Measurements from ENCODE around the gene ZBBX. TPM values are rescaled to one million over a fixed set of nuclear protein-coding genes. Genes with fewer than 3 reads are reported as not detected.

Gene ZBBX
- polyA plus RNA-seq, 1 of the 3 experiments (the other 2 are of a cell fraction) = 0.18 TPM

DNA sequence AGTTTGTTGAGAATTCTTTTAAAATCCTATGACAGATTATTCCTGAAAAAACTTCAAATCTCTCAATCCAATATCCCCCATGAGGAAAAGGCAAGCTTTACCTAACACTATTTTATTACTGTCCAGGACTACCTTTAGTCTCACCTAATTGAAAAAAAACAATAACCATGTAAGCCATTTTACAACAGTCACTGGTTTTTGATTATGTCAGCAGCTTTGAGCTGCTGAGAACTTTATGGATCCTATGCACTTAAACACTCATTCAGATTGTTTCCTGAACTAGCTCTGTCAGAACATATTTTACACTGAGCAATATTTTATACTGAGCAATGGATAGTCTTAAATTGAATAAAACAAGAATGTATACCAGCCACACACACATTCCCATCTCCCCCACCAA lies 79.9 kb downstream of the ZBBX start:
- TF ChIP-seq NRF1 (IDR thresholded peaks at IDR 0.05; ENCODE audit: low read depth, low read length) = no peak
- no peak for TF ChIP-seq RXRA (IDR thresholded peaks at IDR 0.05; ENCODE audit: borderline replicate concordance, low read depth)
- TF ChIP-seq CHD2 (IDR thresholded peaks at IDR 0.05; ENCODE audit: low read length, partially characterized antibody) = no peak
- TF ChIP-seq EP300 (IDR thresholded peaks at IDR 0.05; ENCODE audit: borderline replicate concordance in 1 of 2, low read depth in 1 of 2, low read length in 1 of 2) = no peak
- no peak for TF ChIP-seq TAF1 (IDR thresholded peaks at IDR 0.05; ENCODE audit: borderline replicate concordance, low read depth, low read length)
- H2AFZ ChIP-seq (ENCODE audit: low read depth) = no peak overlapping the region
- DNase-seq = no peak
- no peaks in the 10 kb centered on the region for H3K9me2 ChIP-seq
- no peaks in the 10 kb centered on the region for H3K27me3 ChIP-seq (ENCODE audit: insufficient read depth)
- H3K9me3 ChIP-seq = no peaks in the 10 kb centered on the region
- H4K20me1 ChIP-seq (ENCODE audit: insufficient read depth) = no peaks in the 10 kb centered on the region
- no peaks in the 10 kb centered on the region for H3K4me1 ChIP-seq (ENCODE audit: control insufficient read depth in 1 of 2, insufficient read depth in 2 of 2, low read depth in 1 of 2, low read length in 1 of 2)
- H3K4me3 ChIP-seq (ENCODE audit: low read depth in 2 of 2, low read length in 1 of 2) = no peak overlapping the region
- no peaks in the 10 kb centered on the region for H3F3A ChIP-seq (replicated peaks; ENCODE audit: insufficient read depth)
- no peak overlapping the region for H3K9ac ChIP-seq
- H3K79me2 ChIP-seq (ENCODE audit: insufficient read depth) = no peaks in the 10 kb centered on the region
- H3K4me2 ChIP-seq = no peak overlapping the region
- no peaks in the 10 kb centered on the region for H3K36me3 ChIP-seq (replicated peaks in 1 of 2; ENCODE audit: control insufficient read depth in 1 of 2, insufficient read depth in 2 of 2, low read length in 1 of 2)
- CTCF ChIA-PET = no interaction called here
- POLR2A ChIA-PET = no interaction called here
- H3K27ac ChIP-seq (ENCODE audit: low read depth in 2 of 2, low read length in 1 of 2) = no peak overlapping the region

DNA sequence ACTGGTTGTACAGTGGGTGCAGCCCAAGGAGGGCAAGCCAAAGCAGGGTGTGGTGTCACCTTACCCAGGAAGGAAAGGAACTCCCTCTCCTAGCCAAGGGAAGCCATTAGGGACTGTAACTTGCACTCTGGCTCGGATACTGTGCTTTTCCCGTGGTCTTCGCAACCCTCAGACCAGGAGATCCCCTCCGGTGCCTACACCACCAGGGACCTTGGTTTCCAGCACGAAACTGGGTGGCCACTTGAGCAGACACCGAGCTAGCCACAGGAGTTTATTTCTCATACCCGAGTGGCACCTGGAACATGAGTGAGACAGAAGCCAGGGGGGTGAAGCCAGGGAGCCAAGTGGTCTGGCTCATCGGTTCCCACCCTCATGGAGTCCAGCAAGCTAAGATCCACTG lies 90.7 kb downstream of the ZBBX start:
- no peak overlapping the region for H3K4me2 ChIP-seq
- H3K27ac ChIP-seq (ENCODE audit: low read depth in 2 of 2, low read length in 1 of 2) = no peak overlapping the region
- no peaks in the 10 kb centered on the region for H4K20me1 ChIP-seq (ENCODE audit: insufficient read depth)
- H3K27me3 ChIP-seq (ENCODE audit: insufficient read depth) = no peaks in the 10 kb centered on the region
- H3K4me3 ChIP-seq (ENCODE audit: low read depth in 2 of 2, low read length in 1 of 2) = no peak overlapping the region
- H3K79me2 ChIP-seq (ENCODE audit: insufficient read depth) = no peaks in the 10 kb centered on the region
- H3K9me2 ChIP-seq = no peaks in the 10 kb centered on the region
- no peaks in the 10 kb centered on the region for H3F3A ChIP-seq (replicated peaks; ENCODE audit: insufficient read depth)
- H3K9me3 ChIP-seq = no peaks in the 10 kb centered on the region
- H3K36me3 ChIP-seq (replicated peaks in 1 of 2; ENCODE audit: control insufficient read depth in 1 of 2, insufficient read depth in 2 of 2, low read length in 1 of 2) = no peaks in the 10 kb centered on the region
- H3K9ac ChIP-seq = no peak overlapping the region
- H2AFZ ChIP-seq (ENCODE audit: low read depth) = no peak overlapping the region
- no peaks in the 10 kb centered on the region for H3K4me1 ChIP-seq (ENCODE audit: control insufficient read depth in 1 of 2, insufficient read depth in 2 of 2, low read depth in 1 of 2, low read length in 1 of 2)
- CTCF ChIA-PET = no interaction called here
- TF ChIP-seq, protein P1, sequence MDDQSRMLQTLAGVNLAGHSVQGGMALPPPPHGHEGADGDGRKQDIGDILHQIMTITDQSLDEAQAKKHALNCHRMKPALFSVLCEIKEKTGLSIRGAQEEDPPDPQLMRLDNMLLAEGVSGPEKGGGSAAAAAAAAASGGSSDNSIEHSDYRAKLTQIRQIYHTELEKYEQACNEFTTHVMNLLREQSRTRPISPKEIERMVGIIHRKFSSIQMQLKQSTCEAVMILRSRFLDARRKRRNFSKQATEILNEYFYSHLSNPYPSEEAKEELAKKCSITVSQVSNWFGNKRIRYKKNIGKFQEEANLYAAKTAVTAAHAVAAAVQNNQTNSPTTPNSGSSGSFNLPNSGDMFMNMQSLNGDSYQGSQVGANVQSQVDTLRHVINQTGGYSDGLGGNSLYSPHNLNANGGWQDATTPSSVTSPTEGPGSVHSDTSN (IDR thresholded peaks at IDR 0.05) = no peak
- no peak for TF ChIP-seq RXRA (IDR thresholded peaks at IDR 0.05; ENCODE audit: borderline replicate concordance, low read depth)
- TF ChIP-seq NRF1 (IDR thresholded peaks at IDR 0.05; ENCODE audit: low read depth, low read length) = no peak
- TF ChIP-seq, protein P2, sequence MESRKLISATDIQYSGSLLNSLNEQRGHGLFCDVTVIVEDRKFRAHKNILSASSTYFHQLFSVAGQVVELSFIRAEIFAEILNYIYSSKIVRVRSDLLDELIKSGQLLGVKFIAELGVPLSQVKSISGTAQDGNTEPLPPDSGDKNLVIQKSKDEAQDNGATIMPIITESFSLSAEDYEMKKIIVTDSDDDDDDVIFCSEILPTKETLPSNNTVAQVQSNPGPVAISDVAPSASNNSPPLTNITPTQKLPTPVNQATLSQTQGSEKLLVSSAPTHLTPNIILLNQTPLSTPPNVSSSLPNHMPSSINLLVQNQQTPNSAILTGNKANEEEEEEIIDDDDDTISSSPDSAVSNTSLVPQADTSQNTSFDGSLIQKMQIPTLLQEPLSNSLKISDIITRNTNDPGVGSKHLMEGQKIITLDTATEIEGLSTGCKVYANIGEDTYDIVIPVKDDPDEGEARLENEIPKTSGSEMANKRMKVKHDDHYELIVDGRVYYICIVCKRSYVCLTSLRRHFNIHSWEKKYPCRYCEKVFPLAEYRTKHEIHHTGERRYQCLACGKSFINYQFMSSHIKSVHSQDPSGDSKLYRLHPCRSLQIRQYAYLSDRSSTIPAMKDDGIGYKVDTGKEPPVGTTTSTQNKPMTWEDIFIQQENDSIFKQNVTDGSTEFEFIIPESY (IDR thresholded peaks at IDR 0.05; ENCODE audit: borderline replicate concordance, low read depth) = no peak
- TF ChIP-seq, protein P3, sequence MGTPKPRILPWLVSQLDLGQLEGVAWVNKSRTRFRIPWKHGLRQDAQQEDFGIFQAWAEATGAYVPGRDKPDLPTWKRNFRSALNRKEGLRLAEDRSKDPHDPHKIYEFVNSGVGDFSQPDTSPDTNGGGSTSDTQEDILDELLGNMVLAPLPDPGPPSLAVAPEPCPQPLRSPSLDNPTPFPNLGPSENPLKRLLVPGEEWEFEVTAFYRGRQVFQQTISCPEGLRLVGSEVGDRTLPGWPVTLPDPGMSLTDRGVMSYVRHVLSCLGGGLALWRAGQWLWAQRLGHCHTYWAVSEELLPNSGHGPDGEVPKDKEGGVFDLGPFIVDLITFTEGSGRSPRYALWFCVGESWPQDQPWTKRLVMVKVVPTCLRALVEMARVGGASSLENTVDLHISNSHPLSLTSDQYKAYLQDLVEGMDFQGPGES (IDR thresholded peaks at IDR 0.05; ENCODE audit: low read depth, low read length) = no peak
- TF ChIP-seq MXI1 (IDR thresholded peaks at IDR 0.05; ENCODE audit: low read depth, low read length) = no peak
- no peak for TF ChIP-seq MEF2A (IDR thresholded peaks at IDR 0.05; ENCODE audit: borderline replicate concordance, low read depth)
- no peak for TF ChIP-seq POLR2AphosphoS5 (IDR thresholded peaks at IDR 0.05; ENCODE audit: low read depth, low read length)
- DNase-seq = no peak
- POLR2A ChIA-PET = no interaction called here
- WGBS (ENCODE audit: low lambda C conversion rate) = no CpG with 5 or more reads among the region's 8 CpGs
